H1 (cell line): Measurements from ENCODE around the gene CLEC14A. TPM values are rescaled to one million over a fixed set of nuclear protein-coding genes. Genes with fewer than 3 reads are reported as not detected.

Source experiments
- BCL11A ChIP-seq, 2 experiments: IDR thresholded peaks; one replicate each; pipeline ENCODE4 v1.6.1; 2011; ENCODE audit warnings: low read depth in 2 of 2, low read length in 2 of 2, mild to moderate bottlenecking in 2 of 2
- CHD7 ChIP-seq: fragments of 300-600 bp; sonication (generic); IDR thresholded peaks from 2 replicates; pipeline ENCODE4 v1.7.1; 2012; ENCODE audit warnings: low read length, moderate library complexity, mild to moderate bottlenecking, inconsistent platforms; ENCODE audit not compliant: insufficient replicate concordance
- JUND ChIP-seq: IDR thresholded peaks from 2 replicates; pipeline ENCODE4 v1.6.1; 2011; ENCODE audit warnings: mild to moderate bottlenecking, improper control_type of control experiment, low read length
- SIRT6 ChIP-seq: IDR thresholded peaks from one replicate; pipeline ENCODE4 v1.7.1; 2012; ENCODE audit warnings: low read length, inconsistent platforms
- polyA plus RNA-seq, 7 experiments: library from polyadenylated mRNA; depleted of rRNA in 3 of 7; stranded (reverse) in 5 of 7; unstranded in 2 of 7; fragments of >200 nt in 5 of 7; fragments of 200-250 nt in 2 of 7; gene quantifications; 1 replicate in 5 of 7; 2 replicates in 1 of 7; 4 replicates in 1 of 7; pipeline versions ENCODE4 v1.2.1 to v1.2.3, GENCODE V29; 2011 to 2013; ENCODE audit warnings: missing spikeins in 2 of 7, mixed read lengths in 2 of 7
- total RNA-seq: library from RNA; stranded (reverse); fragmentation: NEBNext Ultra II Directional; extraction: Animal tissue kit (Norgen Biotek cat#: 25700); gene quantifications from 2 replicates; pipeline ENCODE4 v1.2.1, GENCODE V29; 2021

CLEC14A gene
- total and polyA plus RNA-seq, 2 of the 8 experiments (the other 6 are each of a cell fraction or from before 2014, with no cell fraction given), result 0.09 to 0.13 TPM

- TF ChIP-seq CHD7, result no peak
- no peak for TF ChIP-seq BCL11A (IDR thresholded peaks at IDR 0.05; ENCODE audit: low read depth in 2 of 2, low read length in 2 of 2)
- TF ChIP-seq SIRT6, result no peak
- no peak for TF ChIP-seq JUND
Measured at GRCh38 chr14:38212111-38212510, 43.8 kb downstream of the CLEC14A start (continued).
